Thymus (tissue), 11 donors: ENCODE data around the gene RANBP17. TPM values are rescaled to one million over a fixed set of nuclear protein-coding genes. Genes with fewer than 3 reads are reported as not detected.

Source experiments
- DNase-seq, 9 donors: peaks; one replicate each; pipeline ENCODE4 v3.0.0-alpha.2; 2013; ENCODE audit warnings: low spot score in 9 of 9, low read depth in 6 of 9, missing footprints in 1 of 9
- H3K27ac ChIP-seq, 2 donors: one replicate each; pipeline ENCODE4 v1.5.1; 2013; ENCODE audit warnings: control low read depth in 1 of 2, low read depth in 1 of 2, low read length in 1 of 2, mild to moderate bottlenecking in 1 of 2, moderate library complexity in 1 of 2
- H3K27me3 ChIP-seq, 2 donors: one replicate each; pipeline ENCODE4 v1.5.1; 2013; ENCODE audit warnings: low read length in 1 of 2; ENCODE audit not compliant: control insufficient read depth in 2 of 2, insufficient read depth in 1 of 2
- H3K36me3 ChIP-seq, 2 donors: one replicate each; pipeline ENCODE4 v1.5.1; 2013; ENCODE audit warnings: low read length in 1 of 2, mild to moderate bottlenecking in 1 of 2, moderate library complexity in 1 of 2; ENCODE audit not compliant: control insufficient read depth in 2 of 2, insufficient read depth in 2 of 2
- H3K4me1 ChIP-seq, 2 donors: one replicate each; pipeline ENCODE4 v1.5.1; 2013; ENCODE audit warnings: low read length in 2 of 2; ENCODE audit not compliant: control insufficient read depth in 2 of 2, insufficient read depth in 2 of 2
- H3K4me3 ChIP-seq, 2 donors: one replicate each; pipeline ENCODE4 v1.5.1; 2013; ENCODE audit warnings: low read length in 2 of 2, control low read depth in 1 of 2, mild to moderate bottlenecking in 1 of 2
- H3K9me3 ChIP-seq, 2 donors: one replicate each; pipeline ENCODE4 v1.5.1; 2013; ENCODE audit warnings: low read length in 1 of 2, mild to moderate bottlenecking in 1 of 2; ENCODE audit not compliant: control insufficient read depth in 2 of 2, insufficient read depth in 1 of 2
- WGBS: extraction: QIAGEN DNeasy Blood & Tissue Kit; methylation state at CpG from one replicate; pipeline ENCODE4 v1.1.7; 2013; 5-methylcytosine and 5-hydroxymethylcytosine counted together
- polyA plus RNA-seq: library from polyadenylated mRNA; stranded (reverse); fragments of 200-250 nt; gene quantifications from one replicate; pipeline ENCODE4 v1.2.3, GENCODE V29; 2013
- total RNA-seq: library from RNA; stranded (reverse); fragments of 120-200 nt; gene quantifications from one replicate; pipeline ENCODE4 v1.2.4, GENCODE V29; 2013
- donor health status: healthy.

The RANBP17 gene
- total and polyA plus RNA-seq, 2 donors: 2.1 to 6.8 TPM

DNA sequence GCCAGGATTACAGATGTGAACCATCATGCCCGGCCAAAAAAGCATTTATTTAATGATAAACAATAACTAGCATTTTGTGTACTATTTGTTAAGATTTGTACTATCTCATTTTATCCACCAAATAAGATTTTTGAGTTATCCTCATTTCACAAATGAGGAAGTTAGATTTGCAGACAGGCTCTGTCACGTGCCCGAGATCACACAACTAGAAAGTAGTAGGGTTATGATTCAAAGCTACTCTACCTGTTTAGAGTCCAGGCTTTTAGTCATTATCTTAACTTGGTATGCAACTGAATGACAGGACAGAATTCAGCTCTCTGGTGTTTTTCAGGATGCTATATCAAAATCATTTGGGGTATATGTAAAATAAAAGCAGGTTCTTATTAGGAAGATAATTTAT lies 20.5 kb downstream of the RANBP17 start:
- 91% methylated on average over 3 of the region's 3 CpGs for WGBS
- Histone ChIP-seq H3K9me3 (no peaks in the 10 kb centered on the region), H3K36me3 (no peaks in the 10 kb centered on the region), H3K4me3 (no peak overlapping the region), H3K27ac (no peak overlapping the region), H3K4me1 (no peaks in the 10 kb centered on the region), H3K27me3 (no peaks in the 10 kb centered on the region)
- no peak for DNase-seq

DNA sequence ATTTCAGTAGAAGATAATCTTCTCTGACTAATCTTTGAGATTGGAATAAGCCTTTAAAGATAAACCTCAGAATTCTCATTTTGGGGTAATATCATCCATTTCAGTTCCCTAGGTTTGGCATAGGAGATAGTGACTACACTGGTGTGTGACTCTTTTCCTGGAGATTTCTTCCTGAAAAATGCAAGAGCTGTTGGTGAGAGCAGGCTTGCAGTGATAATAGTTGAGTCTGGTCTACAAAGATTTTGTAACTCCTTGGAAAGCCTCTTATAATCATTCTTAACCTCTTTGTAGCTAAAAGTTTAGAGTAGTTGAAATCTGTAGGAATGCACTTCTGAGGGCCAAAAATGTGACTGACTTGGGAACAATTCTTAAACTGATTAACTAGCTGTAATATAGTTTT lies 23.4 kb downstream of the RANBP17 start:
- DNase-seq: no peak

DNA sequence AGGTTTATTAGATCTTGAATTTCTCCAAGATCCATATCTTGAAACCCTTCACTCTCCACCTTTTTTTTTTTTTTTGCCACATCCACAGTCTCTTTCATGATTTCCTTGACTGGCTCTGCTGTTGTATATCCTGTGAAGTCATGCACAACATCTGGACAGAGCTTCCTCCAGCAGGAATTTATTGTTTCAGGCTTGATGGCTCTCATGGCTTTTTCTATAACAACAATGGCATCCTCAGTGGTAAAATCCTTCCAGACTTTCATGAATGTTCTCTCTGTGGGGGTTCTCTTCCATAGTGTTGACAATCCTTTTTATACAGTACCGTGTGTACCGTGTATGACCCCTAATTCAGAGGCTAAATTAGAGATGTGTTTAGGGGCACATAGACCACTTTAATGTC lies 24.0 kb downstream of the RANBP17 start:
- Histone ChIP-seq H3K36me3 (no peaks in the 10 kb centered on the region), H3K4me1 (no peaks in the 10 kb centered on the region), H3K27ac (no peak overlapping the region), H3K27me3 (no peaks in the 10 kb centered on the region), H3K4me3 (no peak overlapping the region), H3K9me3 (no peaks in the 10 kb centered on the region)
- 94% methylated on average over 2 of the region's 2 CpGs for WGBS
- no peak for DNase-seq

More for the DNA sequence above, 23.4 kb downstream of the RANBP17 start:
- H3K36me3 ChIP-seq: no peaks in the 10 kb centered on the region
- no peaks in the 10 kb centered on the region for H3K4me1 ChIP-seq
- H3K27me3 ChIP-seq: no peaks in the 10 kb centered on the region
- no peak overlapping the region for H3K27ac ChIP-seq
- no peak overlapping the region for H3K4me3 ChIP-seq
- no peaks in the 10 kb centered on the region for H3K9me3 ChIP-seq

DNA sequence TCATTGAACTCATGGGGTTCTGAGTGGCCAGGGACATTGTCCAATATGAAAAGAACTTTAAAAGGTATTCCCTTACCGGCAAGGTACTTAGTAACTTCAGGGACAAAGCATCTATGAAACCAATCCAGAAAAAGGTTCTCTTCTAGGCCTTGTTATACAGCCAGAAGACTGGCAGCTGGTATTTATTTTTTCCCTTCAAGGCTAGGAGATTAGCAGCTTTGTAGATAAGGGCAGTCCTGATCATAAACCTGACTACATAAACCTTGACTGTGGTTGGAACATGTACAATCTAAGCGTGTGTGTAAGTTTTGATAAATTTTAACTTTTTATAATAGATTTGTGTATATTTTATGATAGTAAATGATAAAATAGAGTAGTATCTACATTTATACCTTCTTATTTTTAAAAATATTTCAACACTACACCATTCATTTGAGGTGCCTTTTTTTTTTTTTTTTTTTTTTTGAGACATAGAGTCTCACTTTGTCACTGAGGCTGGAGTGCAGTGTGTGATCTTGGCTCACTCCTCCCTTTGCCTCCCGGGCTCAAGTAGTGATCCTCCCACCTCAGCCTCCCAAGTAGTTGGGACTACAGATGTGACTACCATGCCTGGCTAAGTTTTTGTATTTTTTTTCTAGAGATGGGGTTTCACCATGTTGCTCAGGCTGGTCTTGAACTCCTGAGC lies 24.5 kb downstream of the RANBP17 start:
- no peaks in the 10 kb centered on the region for H3K36me3 ChIP-seq
- no peak for DNase-seq
- H3K4me3 ChIP-seq: no peak overlapping the region
- H3K27ac ChIP-seq: no peak overlapping the region
- 97% methylated on average over 3 of the region's 3 CpGs for WGBS
- no peaks in the 10 kb centered on the region for H3K9me3 ChIP-seq
- no peaks in the 10 kb centered on the region for H3K27me3 ChIP-seq
- no peaks in the 10 kb centered on the region for H3K4me1 ChIP-seq

DNA sequence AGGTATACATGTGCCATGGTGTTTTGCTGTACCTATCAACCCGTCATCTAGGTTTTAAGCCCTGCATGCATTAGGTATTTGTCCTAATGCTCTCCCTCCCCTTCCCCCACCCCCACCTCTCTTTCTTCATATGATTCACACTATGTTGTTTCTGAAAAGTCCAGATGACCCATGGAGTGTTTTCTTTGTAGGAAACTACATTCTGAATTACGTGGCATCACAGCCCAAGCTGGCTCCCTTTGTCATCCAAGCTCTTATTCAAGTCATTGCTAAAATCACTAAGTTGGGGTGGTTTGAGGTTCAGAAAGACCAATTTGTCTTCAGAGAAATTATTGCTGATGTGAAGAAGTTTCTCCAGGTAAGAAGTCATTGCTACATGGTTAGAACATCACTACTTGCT lies 30.4 kb downstream of the RANBP17 start:
- H3K4me3 ChIP-seq: no peak overlapping the region
- no peak overlapping the region for H3K27ac ChIP-seq
- no peaks in the 10 kb centered on the region for H3K36me3 ChIP-seq
- WGBS: 96% methylated on average over 2 of the region's 2 CpGs
- DNase-seq: no peak
- no peaks in the 10 kb centered on the region for H3K27me3 ChIP-seq
- no peaks in the 10 kb centered on the region for H3K9me3 ChIP-seq
- no peaks in the 10 kb centered on the region for H3K4me1 ChIP-seq

DNA sequence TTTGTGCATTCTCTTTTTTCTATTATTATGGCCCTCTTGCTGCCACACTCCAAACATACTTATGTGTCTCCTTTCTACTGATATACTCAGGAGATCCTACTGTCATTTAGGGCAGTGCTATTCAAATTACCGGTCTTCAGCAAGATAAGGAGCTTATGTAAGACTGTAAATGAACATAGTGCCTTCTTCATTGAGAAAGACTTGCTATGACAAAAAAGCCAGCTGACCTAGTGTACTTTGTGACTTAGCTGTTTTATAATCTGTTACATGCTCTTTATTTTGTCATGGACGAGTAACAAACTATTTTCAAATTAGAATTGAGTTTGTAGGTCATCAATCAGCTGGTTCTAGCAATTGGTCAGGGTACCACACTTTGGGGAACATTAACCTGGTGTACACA lies 32.8 kb downstream of the RANBP17 start:
- no peak overlapping the region for H3K4me3 ChIP-seq
- H3K27ac ChIP-seq: no peak overlapping the region
- DNase-seq: no peak
- no peaks in the 10 kb centered on the region for H3K36me3 ChIP-seq
- H3K4me1 ChIP-seq: no peaks in the 10 kb centered on the region
- no peaks in the 10 kb centered on the region for H3K9me3 ChIP-seq
- 80% methylated on average over 2 of the region's 2 CpGs for WGBS
- no peaks in the 10 kb centered on the region for H3K27me3 ChIP-seq

DNA sequence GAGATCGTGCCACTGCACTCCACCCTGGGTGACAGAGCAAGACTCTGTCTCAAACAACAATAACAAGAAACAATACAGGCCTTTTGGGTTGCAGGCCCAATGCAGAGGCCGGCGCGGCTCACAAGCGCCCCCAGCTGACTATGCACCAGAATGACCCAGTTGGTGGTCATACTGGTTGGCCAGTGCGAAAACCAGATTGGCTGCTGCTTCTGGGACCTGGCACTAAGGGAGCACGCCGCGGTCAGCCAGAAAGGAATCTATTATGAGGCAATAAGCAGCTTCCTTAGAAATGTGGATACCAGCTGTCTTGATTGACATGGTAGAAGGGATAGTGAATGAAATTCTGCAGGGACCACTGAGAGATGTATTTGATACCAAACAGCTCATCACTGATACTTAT lies 35.0 kb downstream of the RANBP17 start:
- Histone ChIP-seq H3K4me3 (no peak overlapping the region), H3K9me3 (no peaks in the 10 kb centered on the region), H3K27me3 (no peaks in the 10 kb centered on the region), H3K4me1 (no peaks in the 10 kb centered on the region), H3K36me3 (no peaks in the 10 kb centered on the region), H3K27ac (no peak overlapping the region)
- 95% methylated on average over 9 of the region's 9 CpGs for WGBS
- DNase-seq: no peak

DNA sequence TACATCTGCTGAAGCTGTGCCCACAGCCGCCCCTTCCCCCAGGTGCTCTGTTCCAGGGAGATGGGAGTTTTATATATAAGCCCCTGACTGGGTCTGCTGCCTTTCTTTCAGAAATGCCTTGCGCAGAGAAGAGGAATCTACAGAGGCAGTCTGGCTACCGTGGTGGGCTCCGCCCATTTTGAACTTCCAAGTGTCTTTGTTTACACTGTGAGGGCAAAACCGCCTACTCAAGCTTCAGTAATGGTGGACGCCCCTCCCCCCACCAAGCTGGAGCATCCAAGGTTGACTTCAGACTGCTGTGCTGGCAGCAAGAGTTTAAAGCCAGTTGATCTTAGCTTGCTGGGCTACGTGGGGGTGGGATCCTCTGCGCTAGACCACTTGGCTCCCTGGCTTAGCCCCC lies 41.3 kb downstream of the RANBP17 start:
- no peaks in the 10 kb centered on the region for H3K9me3 ChIP-seq
- H3K27me3 ChIP-seq: no peaks in the 10 kb centered on the region
- H3K4me3 ChIP-seq: no peak overlapping the region
- WGBS: 94% methylated on average over 8 of the region's 8 CpGs
- no peak for DNase-seq
- H3K36me3 ChIP-seq: no peaks in the 10 kb centered on the region
- H3K4me1 ChIP-seq: no peaks in the 10 kb centered on the region
- no peak overlapping the region for H3K27ac ChIP-seq

DNA sequence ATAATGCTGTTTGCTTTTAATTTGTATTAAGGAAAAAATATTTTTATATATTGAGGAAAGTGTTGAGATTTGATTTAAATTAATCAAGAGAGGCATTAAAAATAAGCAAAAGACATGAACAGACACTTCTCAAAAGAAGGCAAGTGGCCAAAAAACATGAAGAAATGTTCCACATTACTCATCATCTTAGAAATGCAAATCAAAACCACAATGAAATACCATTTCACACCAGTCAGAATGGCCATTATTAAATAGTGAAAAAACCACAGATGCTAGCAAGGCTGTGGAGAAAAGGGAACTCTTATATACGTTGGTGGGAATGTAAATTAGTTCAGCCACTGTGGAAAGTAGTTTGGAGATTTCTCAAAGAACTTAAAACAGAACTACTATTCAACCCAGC lies 45.9 kb downstream of the RANBP17 start:
- no peaks in the 10 kb centered on the region for H3K4me1 ChIP-seq
- no peak for DNase-seq
- no peak overlapping the region for H3K27ac ChIP-seq
- no peaks in the 10 kb centered on the region for H3K27me3 ChIP-seq
- 84% methylated on average over 1 of the region's 1 CpG for WGBS
- no peaks in the 10 kb centered on the region for H3K9me3 ChIP-seq
- H3K36me3 ChIP-seq: no peaks in the 10 kb centered on the region
- no peak overlapping the region for H3K4me3 ChIP-seq

DNA sequence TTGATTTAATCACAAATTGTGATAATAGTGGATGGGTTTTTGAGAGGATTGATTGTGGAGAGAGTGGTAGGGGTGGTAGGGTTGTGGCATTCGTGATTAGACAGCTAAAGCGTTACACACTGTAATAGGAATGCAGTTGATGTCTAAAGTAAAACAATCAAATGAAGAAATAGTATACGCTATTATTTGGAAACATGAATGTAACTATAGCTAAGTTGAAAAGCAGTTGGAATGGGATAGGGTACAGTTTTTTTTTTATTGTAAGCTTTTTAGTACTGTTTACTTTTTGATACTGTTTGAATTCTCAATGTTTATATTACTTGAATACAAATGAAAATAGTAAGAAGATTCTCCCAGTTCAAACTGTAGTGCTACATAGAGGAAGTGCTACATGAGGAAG lies 51.8 kb downstream of the RANBP17 start:
- Histone ChIP-seq H3K27ac (no peak overlapping the region), H3K4me1 (no peaks in the 10 kb centered on the region), H3K4me3 (no peak overlapping the region), H3K27me3 (no peaks in the 10 kb centered on the region), H3K9me3 (no peaks in the 10 kb centered on the region), H3K36me3 (no peaks in the 10 kb centered on the region)
- DNase-seq: no peak
- WGBS: 96% methylated on average over 3 of the region's 3 CpGs
